Nucleus accumbens (tissue), 56 donors: ENCODE data around the gene UNK.

Experiments
- DNase-seq, 56 donors: peaks; one replicate each; lab custom pipeline; 2025; lab: John Stamatoyannopoulos, UW

Gene UNK

GRCh38 chr17:75817571-75817970 lies 33.0 kb downstream of the UNK start:
- no peak for DNase-seq

GRCh38 chr17:75818326-75818885 lies 33.8 kb downstream of the UNK start:
- DNase-seq: no peak

GRCh38 chr17:75819116-75819515 lies 34.5 kb downstream of the UNK start:
- DNase-seq: no peak

- no peak for DNase-seq
Observed at GRCh38 chr17:75819678-75820077, 35.1 kb downstream of the UNK start.

- no peak for DNase-seq
Observed at GRCh38 chr17:75820094-75821080, 35.8 kb downstream of the UNK start.

- no peak for DNase-seq
Observed at GRCh38 chr17:75821552-75821951, 36.9 kb downstream of the UNK start.

- DNase-seq: peak in 3 of 56 donors; percentile 16 to 48 (median 28)
Observed at GRCh38 chr17:75822119-75822799, 37.7 kb downstream of the UNK start.

- DNase-seq: no peak
Observed at GRCh38 chr17:75822800-75823166, 38.2 kb downstream of the UNK start.

GRCh38 chr17:75823257-75824041 lies 38.8 kb downstream of the UNK start:
- DNase-seq: no peak

- no peak for DNase-seq
Observed at GRCh38 chr17:75824050-75824552, 39.5 kb downstream of the UNK start.

- no peak for DNase-seq
Observed at GRCh38 chr17:75824666-75825065, 40.1 kb downstream of the UNK start.

- DNase-seq: no peak
Observed at GRCh38 chr17:75825149-75825552, 40.5 kb downstream of the UNK start.

- DNase-seq: no peak
Observed at GRCh38 chr17:75825748-75826370, 41.3 kb downstream of the UNK start.

GRCh38 chr17:75826561-75827307 lies 42.1 kb downstream of the UNK start:
- no peak for DNase-seq

GRCh38 chr17:75827308-75828075 lies 42.9 kb downstream of the UNK start:
- peak in 53 of 56 donors; percentile 17 to 90 (median 65) for DNase-seq

- peak in 1 of 56 donors; percentile 49 for DNase-seq
Observed at GRCh38 chr17:75828076-75828400, 43.4 kb downstream of the UNK start.

- no peak for DNase-seq
Observed at GRCh38 chr17:75828741-75829140, 44.1 kb downstream of the UNK start.

- no peak for DNase-seq
Observed at GRCh38 chr17:75829747-75830146, 45.1 kb downstream of the UNK start.
